GM12801 (cell line): ENCODE data around the gene PRDM16.

Source experiments
- TF ChIP-seq, protein P1 (sequence below): IDR thresholded peaks from one replicate; pipeline ENCODE4 v1.5.1; 2011; ENCODE audit warnings: control low read depth; ENCODE audit not compliant: insufficient read length; ENCODE audit errors: extremely low read depth

The PRDM16 gene

DNA sequence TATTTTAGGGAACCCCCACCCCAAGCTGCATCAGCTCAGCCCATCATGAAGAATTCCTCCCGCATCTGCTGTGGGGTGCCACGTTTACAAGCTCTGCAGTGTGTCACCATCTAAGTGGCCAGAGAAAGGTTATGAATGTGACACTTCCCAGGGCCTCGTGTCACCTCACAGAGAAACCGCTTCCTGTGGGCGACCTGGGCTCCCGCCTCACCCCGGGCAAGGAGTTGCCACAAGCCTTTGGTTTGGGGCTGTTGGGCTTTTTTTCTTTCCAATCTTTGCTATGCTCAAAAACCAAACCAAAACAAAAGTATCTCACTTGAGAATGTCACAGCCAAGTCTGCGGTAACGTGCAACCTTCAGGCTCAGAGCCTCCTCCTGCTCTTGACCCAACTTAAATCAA is 303.3 kb downstream of the PRDM16 start:
- TF ChIP-seq, protein P1, sequence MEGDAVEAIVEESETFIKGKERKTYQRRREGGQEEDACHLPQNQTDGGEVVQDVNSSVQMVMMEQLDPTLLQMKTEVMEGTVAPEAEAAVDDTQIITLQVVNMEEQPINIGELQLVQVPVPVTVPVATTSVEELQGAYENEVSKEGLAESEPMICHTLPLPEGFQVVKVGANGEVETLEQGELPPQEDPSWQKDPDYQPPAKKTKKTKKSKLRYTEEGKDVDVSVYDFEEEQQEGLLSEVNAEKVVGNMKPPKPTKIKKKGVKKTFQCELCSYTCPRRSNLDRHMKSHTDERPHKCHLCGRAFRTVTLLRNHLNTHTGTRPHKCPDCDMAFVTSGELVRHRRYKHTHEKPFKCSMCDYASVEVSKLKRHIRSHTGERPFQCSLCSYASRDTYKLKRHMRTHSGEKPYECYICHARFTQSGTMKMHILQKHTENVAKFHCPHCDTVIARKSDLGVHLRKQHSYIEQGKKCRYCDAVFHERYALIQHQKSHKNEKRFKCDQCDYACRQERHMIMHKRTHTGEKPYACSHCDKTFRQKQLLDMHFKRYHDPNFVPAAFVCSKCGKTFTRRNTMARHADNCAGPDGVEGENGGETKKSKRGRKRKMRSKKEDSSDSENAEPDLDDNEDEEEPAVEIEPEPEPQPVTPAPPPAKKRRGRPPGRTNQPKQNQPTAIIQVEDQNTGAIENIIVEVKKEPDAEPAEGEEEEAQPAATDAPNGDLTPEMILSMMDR, result no peak

DNA sequence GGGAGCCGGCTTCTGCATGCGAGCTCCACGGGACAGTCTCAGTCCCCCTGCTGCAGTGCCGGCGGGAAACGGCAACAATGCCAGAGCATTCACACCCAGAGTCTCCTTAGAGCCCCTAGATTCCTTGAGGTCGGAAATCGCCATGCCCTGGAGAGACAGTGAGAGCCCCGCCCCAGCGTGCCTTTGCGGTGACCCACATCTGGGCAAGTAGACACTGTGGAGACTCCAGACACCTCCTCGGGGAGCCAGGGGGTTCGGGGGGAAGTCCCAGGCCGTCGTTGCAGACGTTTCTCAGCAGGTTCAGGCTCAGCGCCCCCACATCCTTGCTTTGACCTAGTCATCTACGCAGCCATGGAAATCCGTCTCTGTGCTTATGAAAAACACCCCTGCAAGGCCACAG is 304.2 kb downstream of the PRDM16 start:
- TF ChIP-seq, protein P1, result no peak

DNA sequence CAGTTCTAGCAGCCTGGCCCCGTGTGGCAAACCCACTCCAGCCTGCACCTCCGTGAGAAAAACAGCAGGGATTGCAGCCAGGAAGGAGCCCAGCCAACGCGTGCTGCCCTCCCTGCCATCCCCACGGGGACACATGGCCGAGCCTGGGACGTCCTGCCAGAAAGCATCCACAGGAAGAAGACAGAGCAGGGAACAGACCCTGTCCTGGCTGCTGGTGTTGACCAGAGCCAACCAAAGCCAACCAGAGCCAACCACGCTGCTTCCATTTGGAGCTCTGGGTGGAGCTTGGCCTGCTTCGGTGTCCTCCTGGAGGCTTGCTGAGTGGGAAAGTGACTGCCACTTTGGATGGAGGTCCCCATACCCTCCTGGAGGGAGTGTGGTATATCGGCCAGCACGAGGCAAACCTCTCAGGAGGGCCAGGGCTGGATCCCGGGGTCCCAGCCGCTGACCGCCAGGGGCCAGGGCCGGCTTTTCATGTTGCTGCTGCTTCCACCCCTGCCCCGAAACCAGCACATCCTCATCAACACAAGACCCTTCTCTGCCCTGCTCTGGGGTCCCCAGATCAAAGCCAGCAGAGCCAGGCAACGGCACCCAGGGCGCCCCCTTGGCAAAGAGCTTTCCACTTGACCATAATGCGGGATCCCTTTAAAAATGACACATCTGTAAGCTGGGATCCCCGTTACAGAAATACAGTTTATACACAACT is 304.9 kb downstream of the PRDM16 start:
- TF ChIP-seq, protein P1, result no peak

DNA sequence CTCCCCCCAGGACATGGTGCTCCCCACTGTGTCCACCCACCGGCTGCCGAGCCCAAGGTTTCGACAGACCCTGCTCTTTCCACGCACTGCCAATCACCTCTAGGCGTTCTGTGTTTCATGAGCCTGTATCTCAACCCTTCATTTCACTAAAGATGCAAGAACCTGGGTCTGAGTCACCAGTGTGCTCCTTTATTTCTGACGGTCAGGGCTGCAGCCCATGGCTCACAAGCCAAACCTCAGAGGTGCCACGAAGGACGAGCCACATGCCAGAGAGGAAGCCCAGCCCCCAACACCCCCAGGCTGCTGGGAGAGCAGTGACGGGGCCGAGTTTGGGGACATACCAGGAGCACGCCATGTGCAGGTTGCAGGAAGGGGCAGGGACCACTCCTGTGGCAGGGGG is 306.2 kb downstream of the PRDM16 start:
- TF ChIP-seq, protein P1, result no peak

DNA sequence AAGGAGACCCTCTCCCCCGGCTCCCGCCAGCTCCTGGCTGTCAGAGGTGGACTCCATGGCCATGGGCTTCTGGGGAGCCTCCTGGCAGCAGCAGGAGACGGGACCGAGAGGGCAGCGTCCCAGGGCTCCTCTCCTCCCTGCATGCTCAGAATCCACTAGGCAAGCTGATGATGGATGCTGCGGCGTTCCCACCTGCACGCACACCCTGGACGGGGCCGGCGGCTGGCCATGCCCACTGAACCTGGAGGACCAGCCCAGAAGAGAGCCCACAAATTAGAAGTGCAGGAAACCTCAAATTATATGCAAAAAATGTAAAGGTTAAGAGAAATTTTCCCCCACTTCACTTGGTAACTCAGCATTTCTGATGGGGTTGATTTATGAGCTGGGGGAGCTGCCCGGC is 308.2 kb downstream of the PRDM16 start:
- TF ChIP-seq, protein P1, result no peak

DNA sequence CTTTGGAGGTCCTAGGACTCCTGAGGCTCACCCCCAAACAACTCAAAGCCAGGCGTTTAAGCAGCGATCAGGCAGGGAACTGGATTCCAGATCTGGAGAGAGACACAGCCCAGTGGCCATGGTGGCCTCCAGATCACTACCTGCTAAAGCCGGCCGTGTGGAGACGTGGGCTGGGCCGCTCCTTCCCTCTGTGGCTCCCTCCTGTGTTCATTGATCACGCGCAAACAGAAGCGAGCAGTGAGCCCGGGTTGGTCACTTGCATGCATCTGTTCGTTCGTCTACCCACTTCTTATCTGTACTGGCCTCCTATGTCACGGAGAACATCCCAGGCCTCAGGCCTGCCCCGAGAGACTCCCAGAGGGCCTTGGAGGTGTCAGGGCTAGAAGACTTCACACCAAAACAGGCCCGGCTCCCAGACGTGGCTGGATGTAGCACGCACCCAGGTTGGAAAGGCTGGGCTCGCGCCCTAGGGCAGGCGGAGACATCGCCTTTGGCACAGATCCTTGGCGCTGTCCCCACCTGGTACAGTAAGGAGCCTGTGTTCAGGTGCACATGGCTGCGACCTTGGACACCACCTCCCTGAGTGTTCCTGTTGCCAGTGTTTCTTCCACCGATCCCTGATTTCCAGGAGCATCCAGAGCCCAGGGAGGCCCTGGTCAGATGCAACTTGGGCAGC is 308.7 kb downstream of the PRDM16 start:
- TF ChIP-seq, protein P1, result no peak

DNA sequence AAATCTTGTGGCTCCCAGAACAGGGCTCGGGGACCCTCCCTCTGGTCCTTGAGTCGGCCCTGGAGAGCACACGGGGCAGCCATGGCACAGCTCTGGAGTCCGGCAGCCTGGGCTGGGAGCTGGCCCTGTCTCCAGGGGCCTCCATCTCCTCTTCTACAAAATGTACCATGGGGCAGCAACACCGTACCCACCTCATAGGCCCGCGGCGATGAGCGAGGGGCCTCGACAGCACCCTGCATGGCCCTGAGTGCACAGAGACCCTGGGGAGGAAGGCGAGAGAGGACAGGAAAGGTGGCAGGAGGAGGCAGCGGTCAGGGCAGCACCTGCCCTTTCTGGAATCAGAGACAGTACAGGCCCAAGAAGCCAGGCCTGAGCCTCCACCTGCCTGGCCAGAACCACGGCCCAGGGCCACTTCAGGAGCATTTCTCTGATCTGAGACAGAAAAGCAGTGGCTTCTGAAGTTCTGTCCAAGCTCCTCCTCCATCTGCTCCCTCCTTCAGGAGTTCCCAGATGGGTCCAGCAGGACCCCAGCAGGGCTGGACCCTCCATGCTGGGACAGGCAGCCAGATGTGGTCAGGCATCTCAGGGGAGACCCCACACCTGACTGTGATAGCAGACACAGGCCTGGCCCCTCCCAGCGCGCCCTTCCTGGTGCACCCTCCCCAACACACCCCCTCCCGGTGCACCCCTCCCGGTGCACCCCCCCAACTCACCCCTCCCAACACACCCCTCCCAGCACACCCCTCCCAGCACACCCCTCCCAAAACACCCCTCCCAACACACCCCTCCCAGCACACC is 309.6 kb downstream of the PRDM16 start:
- TF ChIP-seq, protein P1, result no peak
